AG10803 (cell line): ENCODE results near the gene PSME3IP1.

Source experiments
- DNase-seq: peaks from one replicate; pipeline ENCODE4 v3.0.0; 2010; ENCODE audit warnings: low read depth
- H3K4me3 ChIP-seq: 2 replicates; pipeline ENCODE4 v1.5.1; 2011; ENCODE audit warnings: mild to moderate bottlenecking, low read length, control low read depth
- CTCF ChIP-seq: conservative IDR thresholded peaks from 2 replicates; pipeline ENCODE4 v1.5.1; 2011; ENCODE audit warnings: mild to moderate bottlenecking, low read length, control low read depth, inconsistent platforms

Gene PSME3IP1

GRCh38 chr16:57178196-57178595 is 7.6 kb downstream of the PSME3IP1 start:
- no peak for DNase-seq
- no peak for TF ChIP-seq CTCF
- H3K4me3 ChIP-seq = no peak overlapping the region

GRCh38 chr16:57175896-57176295 is 9.9 kb downstream of the PSME3IP1 start:
- TF ChIP-seq CTCF = no peak
- H3K4me3 ChIP-seq = no peak overlapping the region
- peak; percentile 62 for DNase-seq

- no peak for DNase-seq
- no peak overlapping the region for H3K4me3 ChIP-seq
- TF ChIP-seq CTCF = no peak
Observed at GRCh38 chr16:57172721-57173290, 13.0 kb downstream of the PSME3IP1 start.

- TF ChIP-seq CTCF = no peak
Observed at GRCh38 chr16:57169327-57169726, 16.5 kb downstream of the PSME3IP1 start.

GRCh38 chr16:57167953-57168352 is 17.9 kb downstream of the PSME3IP1 start:
- no peak overlapping the region for H3K4me3 ChIP-seq
- peak; percentile 79 for DNase-seq
- TF ChIP-seq CTCF = peak; percentile 84

More at GRCh38 chr16:57169327-57169726, 16.5 kb downstream of the PSME3IP1 start:
- H3K4me3 ChIP-seq = no peak overlapping the region
- DNase-seq = no peak

- no peak for DNase-seq
- no peak overlapping the region for H3K4me3 ChIP-seq
- TF ChIP-seq CTCF = no peak
Observed at GRCh38 chr16:57167538-57167937, 18.3 kb downstream of the PSME3IP1 start.

GRCh38 chr16:57166951-57167350 is 18.9 kb downstream of the PSME3IP1 start:
- no peak overlapping the region for H3K4me3 ChIP-seq
- DNase-seq = no peak
- TF ChIP-seq CTCF = no peak
